ENCODE results near the gene PALM3.
"Not testable (repeated sequence)": the region's sequence is repeated elsewhere in the genome, so short reads cannot be mapped to it uniquely, and the experiment has no call there.

The PALM3 gene

GRCh38 chr19:14053032-14053431 is 8.8 kb downstream of the PALM3 start:
- TF ChIP-seq CTCF (IDR thresholded peaks at IDR 0.05; ENCODE audit: control extremely low read depth, extremely low read depth, low read depth, missing control alignments): no peak
- ChIA-PET POLR2A (interaction anchor here (0.6 kb wide), 1 partner anchor 21 kb away, joined by 4 read pairs; the partner anchor contains the start of gene IL27RA), CTCF (interaction anchor here (1.3 to 12.8 kb wide), 5 partner anchors 9 to 172 kb away, joined by 3 to 169 read pairs (median 5); partner anchors contain the start of gene MISP3)
- no peak for DNase-seq (ENCODE audit: extremely low spot score)

- ChIA-PET CTCF (interaction anchor here (1.3 to 12.8 kb wide), 5 partner anchors 8 to 172 kb away, joined by 3 to 169 read pairs (median 5); partner anchors contain the start of gene MISP3), POLR2A (interaction anchor here (0.6 kb wide), 1 partner anchor 21 kb away, joined by 4 read pairs; the partner anchor contains the start of gene IL27RA)
- no peak for TF ChIP-seq CTCF (IDR thresholded peaks at IDR 0.05; ENCODE audit: control extremely low read depth, extremely low read depth, low read depth, missing control alignments)
- DNase-seq (ENCODE audit: extremely low spot score): no peak
Observed at GRCh38 chr19:14052470-14052869, 9.4 kb downstream of the PALM3 start.

GRCh38 chr19:14051980-14052379 is 9.9 kb downstream of the PALM3 start:
- CTCF ChIA-PET: interaction anchor here (1.3 to 12.8 kb wide), 4 partner anchors 8 to 171 kb away, joined by 4 to 169 read pairs (median 16); partner anchors contain the start of gene MISP3
- POLR2A ChIA-PET: no interaction called here
- no peak for DNase-seq (ENCODE audit: extremely low spot score)
- no peak for TF ChIP-seq CTCF (IDR thresholded peaks at IDR 0.05; ENCODE audit: control extremely low read depth, extremely low read depth, low read depth, missing control alignments)

GRCh38 chr19:14050961-14051360 is 10.9 kb downstream of the PALM3 start:
- CTCF ChIA-PET: interaction anchor here (1.3 to 14.7 kb wide), 5 partner anchors 5 to 171 kb away, joined by 4 to 169 read pairs (median 28); partner anchors contain the start of genes MISP3 and PALM3
- DNase-seq (ENCODE audit: extremely low spot score); POLR2A ChIA-PET: not testable (repeated sequence)

- POLR2A ChIA-PET: no interaction called here
- TF ChIP-seq CTCF (IDR thresholded peaks at IDR 0.05; ENCODE audit: control extremely low read depth, extremely low read depth, low read depth, missing control alignments): no peak
- DNase-seq (ENCODE audit: extremely low spot score): no peak
- CTCF ChIA-PET: interaction anchor here (5.5 to 14.7 kb wide), 3 partner anchors 6 to 171 kb away, joined by 28 to 169 read pairs (median 169); partner anchors contain the start of gene PALM3
Observed at GRCh38 chr19:14050512-14050911, 11.4 kb downstream of the PALM3 start.

- CTCF ChIA-PET: interaction anchor here (0.6 to 14.7 kb wide), 23 partner anchors 8 to 198 kb away, joined by 3 to 169 read pairs (median 4); partner anchors contain the start of genes BRME1, CC2D1A, DCAF15 and IL27RA
- TF ChIP-seq CTCF (IDR thresholded peaks at IDR 0.05; ENCODE audit: control extremely low read depth, extremely low read depth, low read depth, missing control alignments): peak; percentile 74
- peak; percentile 75 for DNase-seq (ENCODE audit: extremely low spot score)
- POLR2A ChIA-PET: interaction anchor here (0.7 kb wide), 1 partner anchor 324 kb away, joined by 4 read pairs; no protein-coding TSS in a partner anchor
Observed at GRCh38 chr19:14048443-14049153, 13.3 kb downstream of the PALM3 start.

- ChIA-PET POLR2A (interaction anchor here (0.6 kb wide), 1 partner anchor 109 kb away, joined by 7 read pairs; the partner anchor contains the start of gene PODNL1), CTCF (interaction anchor here (0.6 to 14.7 kb wide), 20 partner anchors 7 to 198 kb away, joined by 3 to 169 read pairs (median 4); partner anchors contain the start of genes BRME1, CC2D1A, DCAF15 and IL27RA)
- DNase-seq (ENCODE audit: extremely low spot score): not testable (repeated sequence)
Observed at GRCh38 chr19:14047866-14048265, 14.0 kb downstream of the PALM3 start.
